ENCODE data around the gene CAMSAP1.

DNA sequence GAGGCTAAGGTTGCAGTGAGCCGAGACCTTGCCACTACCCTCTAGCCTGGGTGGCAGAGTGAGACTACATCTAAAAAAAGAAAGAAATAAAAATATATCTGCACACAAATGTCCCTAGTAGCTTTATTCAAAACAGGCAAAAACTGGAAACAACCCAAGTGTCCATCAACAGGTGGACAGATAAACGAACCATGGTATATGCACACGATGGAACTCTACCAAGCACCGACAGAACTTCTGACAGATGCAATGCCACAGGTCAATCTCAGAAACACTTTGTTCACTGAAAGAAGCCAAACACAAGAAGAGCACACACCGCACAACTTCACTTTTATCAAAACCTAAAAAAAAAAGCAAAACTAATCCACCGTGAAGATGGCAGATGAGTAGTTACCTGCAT lies 30.4 kb downstream of the CAMSAP1 start:
- TF ChIP-seq, protein P1, sequence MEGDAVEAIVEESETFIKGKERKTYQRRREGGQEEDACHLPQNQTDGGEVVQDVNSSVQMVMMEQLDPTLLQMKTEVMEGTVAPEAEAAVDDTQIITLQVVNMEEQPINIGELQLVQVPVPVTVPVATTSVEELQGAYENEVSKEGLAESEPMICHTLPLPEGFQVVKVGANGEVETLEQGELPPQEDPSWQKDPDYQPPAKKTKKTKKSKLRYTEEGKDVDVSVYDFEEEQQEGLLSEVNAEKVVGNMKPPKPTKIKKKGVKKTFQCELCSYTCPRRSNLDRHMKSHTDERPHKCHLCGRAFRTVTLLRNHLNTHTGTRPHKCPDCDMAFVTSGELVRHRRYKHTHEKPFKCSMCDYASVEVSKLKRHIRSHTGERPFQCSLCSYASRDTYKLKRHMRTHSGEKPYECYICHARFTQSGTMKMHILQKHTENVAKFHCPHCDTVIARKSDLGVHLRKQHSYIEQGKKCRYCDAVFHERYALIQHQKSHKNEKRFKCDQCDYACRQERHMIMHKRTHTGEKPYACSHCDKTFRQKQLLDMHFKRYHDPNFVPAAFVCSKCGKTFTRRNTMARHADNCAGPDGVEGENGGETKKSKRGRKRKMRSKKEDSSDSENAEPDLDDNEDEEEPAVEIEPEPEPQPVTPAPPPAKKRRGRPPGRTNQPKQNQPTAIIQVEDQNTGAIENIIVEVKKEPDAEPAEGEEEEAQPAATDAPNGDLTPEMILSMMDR (conservative IDR thresholded peaks at IDR 0.05 in 1 of 2, IDR thresholded peaks at IDR 0.05 in 1 of 2; ENCODE audit: low read depth in 1 of 2, low read length in 2 of 2) = no peak
- no peak for TF ChIP-seq EZH2 (IDR thresholded peaks at IDR 0.05; ENCODE audit: low read length, missing control alignments)
